Fibroblast of lung (primary cell): ENCODE results near the gene ULK3.

ENCODE experiments used
- EZH2 ChIP-seq: IDR thresholded peaks from 2 replicates; pipeline ENCODE4 v1.5.1; 2012; ENCODE audit warnings: low read length, control low read depth, mild to moderate bottlenecking; ENCODE audit errors: missing control alignments
- TF ChIP-seq, protein P1 (sequence below), 2 donors: IDR thresholded peaks in 1 of 2; conservative IDR thresholded peaks in 1 of 2; 1 replicate in 1 of 2; 2 replicates in 1 of 2; pipeline ENCODE4 v1.5.1; 2011 to 2012; ENCODE audit warnings: low read length in 2 of 2, control low read depth in 1 of 2, inconsistent platforms in 1 of 2, low read depth in 1 of 2, mild to moderate bottlenecking in 1 of 2

- TF ChIP-seq, protein P1, sequence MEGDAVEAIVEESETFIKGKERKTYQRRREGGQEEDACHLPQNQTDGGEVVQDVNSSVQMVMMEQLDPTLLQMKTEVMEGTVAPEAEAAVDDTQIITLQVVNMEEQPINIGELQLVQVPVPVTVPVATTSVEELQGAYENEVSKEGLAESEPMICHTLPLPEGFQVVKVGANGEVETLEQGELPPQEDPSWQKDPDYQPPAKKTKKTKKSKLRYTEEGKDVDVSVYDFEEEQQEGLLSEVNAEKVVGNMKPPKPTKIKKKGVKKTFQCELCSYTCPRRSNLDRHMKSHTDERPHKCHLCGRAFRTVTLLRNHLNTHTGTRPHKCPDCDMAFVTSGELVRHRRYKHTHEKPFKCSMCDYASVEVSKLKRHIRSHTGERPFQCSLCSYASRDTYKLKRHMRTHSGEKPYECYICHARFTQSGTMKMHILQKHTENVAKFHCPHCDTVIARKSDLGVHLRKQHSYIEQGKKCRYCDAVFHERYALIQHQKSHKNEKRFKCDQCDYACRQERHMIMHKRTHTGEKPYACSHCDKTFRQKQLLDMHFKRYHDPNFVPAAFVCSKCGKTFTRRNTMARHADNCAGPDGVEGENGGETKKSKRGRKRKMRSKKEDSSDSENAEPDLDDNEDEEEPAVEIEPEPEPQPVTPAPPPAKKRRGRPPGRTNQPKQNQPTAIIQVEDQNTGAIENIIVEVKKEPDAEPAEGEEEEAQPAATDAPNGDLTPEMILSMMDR (conservative IDR thresholded peaks at IDR 0.05 in 1 of 2, IDR thresholded peaks at IDR 0.05 in 1 of 2; ENCODE audit: low read depth in 1 of 2, low read length in 2 of 2), result no peak
- no peak for TF ChIP-seq EZH2
These were observed 29.7 kb upstream of the ULK3 start for GRCh38 chr15:74872702-74873035.
